ENCODE data around the gene SLC4A3. TPM values are rescaled to one million over a fixed set of nuclear protein-coding genes. Genes with fewer than 3 reads are reported as not detected.

The SLC4A3 gene
- total RNA-seq, 1 experiment from 2014 or later, result 23.0 TPM

- Histone ChIP-seq H3K9me2 (ENCODE audit: insufficient read depth) (no peaks in the 10 kb centered on the region), H4K20me1 (ENCODE audit: insufficient read depth) (no peaks in the 10 kb centered on the region), H3K4me1 (ENCODE audit: control insufficient read depth in 1 of 2, insufficient read depth in 2 of 2, low read length in 2 of 2) (peaks cover 62 to 92% of the 10 kb centered on the region in 2 experiments), H3K27ac (ENCODE audit: low read depth, low read length) (peak overlapping the region; percentile 98), H2AFZ (ENCODE audit: low read depth, low read length, poor library complexity, severe bottlenecking) (no peak overlapping the region), H3K27me3 (ENCODE audit: insufficient read depth, low read length) (no peaks in the 10 kb centered on the region), H3K9me3 (ENCODE audit: control insufficient read depth in 1 of 2, insufficient read depth in 1 of 2, low read depth in 1 of 2, low read length in 2 of 2) (peaks cover 0 to 6% of the 10 kb centered on the region in 2 experiments; a peak in 1 of 4 replicates), H3K79me2 (ENCODE audit: insufficient read depth, low read length) (peaks cover 51% of the 10 kb centered on the region), H3K9ac (ENCODE audit: low read length) (peak overlapping the region; percentile 80), H3K4me3 (replicated peaks in 1 of 2; ENCODE audit: low read depth in 1 of 2, low read length in 2 of 2) (peak overlapping the region; percentile 61 to 72), H3K4me2 (ENCODE audit: low read length) (peak overlapping the region; percentile 80), H3K36me3 (ENCODE audit: control insufficient read depth in 1 of 2, insufficient read depth in 2 of 2, low read length in 2 of 2) (peaks cover 0 to 13% of the 10 kb centered on the region in 2 experiments; a peak in 1 of 4 replicates)
- ChIA-PET RAD21 (ENCODE audit: low non-redundant PET in 1 of 2, low total read pairs in 2 of 2, uncharacterized antibody in 2 of 2, unreplicated experiment in 2 of 2) (no interaction called here), POLR2A (interaction anchor here (0.7 to 3.6 kb wide), 7 partner anchors 11 to 145 kb away, joined by 3 to 19 read pairs (median 4); partner anchors contain the start of genes CHPF and TMEM198), CTCF (interaction anchor here (1.7 to 2.4 kb wide), 4 partner anchors 17 to 193 kb away, joined by 4 to 16 read pairs (median 7); partner anchors contain the start of genes CHPF and TMEM198)
- intact Hi-C loops (cut with micrococcal nuclease), result loop anchor here (1.0 to 5.0 kb wide), 4 partner anchors 11 to 301 kb away; partner anchors contain the start of genes DNPEP and GMPPA
- DNase-seq (ENCODE audit: low read depth, low spot score), result peak; percentile 83
- BruUV-seq (replicated peaks), result no TSS peak
- ATAC-seq, result peak; percentile 35
- no peak for TF ChIP-seq CBX3 (IDR thresholded peaks at IDR 0.05; ENCODE audit: low read depth)
- no peak for TF ChIP-seq SRF (IDR thresholded peaks at IDR 0.05; ENCODE audit: low read depth)
- peak; percentile 93 for TF ChIP-seq YY1 (IDR thresholded peaks at IDR 0.05; ENCODE audit: extremely low read depth, insufficient replicate concordance, low read depth, low read length)
- TF ChIP-seq POLR2AphosphoS5 (IDR thresholded peaks at IDR 0.05; ENCODE audit: low read depth, low read length), result 0 out of 2 replicates have a peak, but pooled peaks have one; percentile 47
- TF ChIP-seq ATF3 (IDR thresholded peaks at IDR 0.05), result no peak
- peak; percentile 71 for TF ChIP-seq ZBTB33 (IDR thresholded peaks at IDR 0.05; ENCODE audit: extremely low read depth, insufficient replicate concordance, low read length)
- no peak for TF ChIP-seq JUND (IDR thresholded peaks at IDR 0.05)
- TF ChIP-seq SIN3A (IDR thresholded peaks at IDR 0.05; ENCODE audit: low read depth), result no peak
- TF ChIP-seq SP1 (IDR thresholded peaks at IDR 0.05; ENCODE audit: low read depth), result no peak
- TF ChIP-seq EGR1 (IDR thresholded peaks at IDR 0.05; ENCODE audit: low read depth), result no peak
- no peak for TF ChIP-seq FOSL1 (IDR thresholded peaks at IDR 0.05; ENCODE audit: low read depth)
- no peak for TF ChIP-seq EZH2phosphoT487 (IDR thresholded peaks at IDR 0.05; ENCODE audit: borderline replicate concordance)
- no peak for TF ChIP-seq ZNF274 (IDR thresholded peaks at IDR 0.05; ENCODE audit: low read depth, low read length)
- TF ChIP-seq CTCF (IDR thresholded peaks at IDR 0.05 in 2 of 3, conservative IDR thresholded peaks at IDR 0.05 in 1 of 3; ENCODE audit: borderline replicate concordance in 1 of 3, insufficient read depth in 1 of 3, low read depth in 2 of 3, low read length in 2 of 3), result no peak
- no peak for TF ChIP-seq CEBPB (IDR thresholded peaks at IDR 0.05; ENCODE audit: low read depth)
- TF ChIP-seq REST (IDR thresholded peaks at IDR 0.05; ENCODE audit: low read depth), result no peak
- no peak for TF ChIP-seq TCF7L2 (IDR thresholded peaks at IDR 0.05; ENCODE audit: borderline replicate concordance, extremely low read depth, insufficient read depth, insufficient read length)
- no peak for TF ChIP-seq EZH2 (IDR thresholded peaks at IDR 0.05)
Measured at GRCh38 chr2:219687882-219688559, 60.6 kb downstream of the SLC4A3 start.

Measured in HCT116 (cell line).